Measurements from ENCODE around the gene CCDC78.
A peak's percentile ranks its signal among the peaks of the same experiment; 100 is the strongest.

CCDC78 gene

GRCh38 chr16:684961-685696, 41.1 kb downstream of the CCDC78 start:
- no peak overlapping the region for H3K4me3 ChIP-seq (ENCODE audit: insufficient read depth, low read length, poor library complexity, severe bottlenecking)
- H3K9me2 ChIP-seq (replicated peaks; ENCODE audit: insufficient read depth, low read length) = no peaks in the 10 kb centered on the region
- H3K27ac ChIP-seq (ENCODE audit: low read depth, low read length) = no peak overlapping the region
- H3K9ac ChIP-seq (ENCODE audit: low read length) = no peak overlapping the region
- H3K4me2 ChIP-seq (ENCODE audit: low read depth, low read length, poor library complexity, severe bottlenecking) = no peak overlapping the region
- TF ChIP-seq EZH2phosphoT487 (conservative IDR thresholded peaks at IDR 0.05; ENCODE audit: low read length) = no peak
- TF ChIP-seq, protein P1, sequence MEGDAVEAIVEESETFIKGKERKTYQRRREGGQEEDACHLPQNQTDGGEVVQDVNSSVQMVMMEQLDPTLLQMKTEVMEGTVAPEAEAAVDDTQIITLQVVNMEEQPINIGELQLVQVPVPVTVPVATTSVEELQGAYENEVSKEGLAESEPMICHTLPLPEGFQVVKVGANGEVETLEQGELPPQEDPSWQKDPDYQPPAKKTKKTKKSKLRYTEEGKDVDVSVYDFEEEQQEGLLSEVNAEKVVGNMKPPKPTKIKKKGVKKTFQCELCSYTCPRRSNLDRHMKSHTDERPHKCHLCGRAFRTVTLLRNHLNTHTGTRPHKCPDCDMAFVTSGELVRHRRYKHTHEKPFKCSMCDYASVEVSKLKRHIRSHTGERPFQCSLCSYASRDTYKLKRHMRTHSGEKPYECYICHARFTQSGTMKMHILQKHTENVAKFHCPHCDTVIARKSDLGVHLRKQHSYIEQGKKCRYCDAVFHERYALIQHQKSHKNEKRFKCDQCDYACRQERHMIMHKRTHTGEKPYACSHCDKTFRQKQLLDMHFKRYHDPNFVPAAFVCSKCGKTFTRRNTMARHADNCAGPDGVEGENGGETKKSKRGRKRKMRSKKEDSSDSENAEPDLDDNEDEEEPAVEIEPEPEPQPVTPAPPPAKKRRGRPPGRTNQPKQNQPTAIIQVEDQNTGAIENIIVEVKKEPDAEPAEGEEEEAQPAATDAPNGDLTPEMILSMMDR (IDR thresholded peaks at IDR 0.05; ENCODE audit: insufficient read depth, low read length, poor library complexity, severe bottlenecking) = no peak
- H3K27me3 ChIP-seq (ENCODE audit: low read length) = no peaks in the 10 kb centered on the region
- no peaks in the 10 kb centered on the region; the same call in 1 of the 2 replicates for H3F3A ChIP-seq (ENCODE audit: insufficient read depth)
- no peaks in the 10 kb centered on the region for H3K36me3 ChIP-seq (ENCODE audit: low read length)
- peaks cover 23% of the 10 kb centered on the region; the same call in 1 of the 2 replicates for H3K79me2 ChIP-seq (ENCODE audit: insufficient read depth, low read length)
- H4K20me1 ChIP-seq (ENCODE audit: low read depth, low read length) = no peaks in the 10 kb centered on the region
- no peaks in the 10 kb centered on the region for H3K9me3 ChIP-seq (ENCODE audit: insufficient read depth, low read length)
- no peak overlapping the region for H2AFZ ChIP-seq (ENCODE audit: low read depth, low read length, severe bottlenecking)

DNA sequence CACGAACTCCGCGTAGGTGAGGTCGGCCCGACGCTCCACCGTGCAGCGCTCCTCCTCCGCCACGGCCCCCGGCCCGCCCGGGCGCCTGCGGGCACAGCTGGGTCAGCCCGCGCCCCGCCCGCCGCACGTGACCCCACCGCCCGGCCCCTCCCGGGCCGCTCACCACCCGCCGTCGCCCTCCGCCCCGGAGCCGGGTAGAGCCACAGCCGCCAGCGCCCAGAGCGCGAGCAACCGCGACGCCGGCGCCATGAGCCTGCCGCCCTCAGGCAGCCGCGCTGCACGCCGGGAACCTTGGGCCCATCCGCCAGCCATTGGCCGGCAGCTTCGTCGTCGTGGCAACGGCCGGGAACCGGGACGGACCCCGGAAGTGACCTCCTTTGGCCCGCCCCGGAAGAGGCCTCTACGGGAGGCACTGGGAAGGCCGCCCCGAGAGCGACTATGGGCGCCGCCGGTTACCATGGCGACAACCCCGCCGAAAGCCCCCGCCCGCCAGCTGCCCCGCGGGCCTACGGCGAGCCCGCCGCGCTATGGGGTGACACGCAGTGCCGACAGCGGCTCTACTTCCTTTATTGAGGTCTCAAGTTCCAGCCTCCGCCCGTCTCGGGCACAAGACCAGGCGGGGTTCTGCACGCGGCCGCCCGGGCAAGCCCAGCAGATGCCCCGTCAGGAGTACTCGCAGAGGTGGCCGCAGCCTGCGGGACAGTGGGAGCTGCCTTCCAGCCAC, 42.0 kb downstream of the CCDC78 start, which contains the start of gene JMJD8:
JMJD8 (minus strand) TSS at position 264 of the 724 bp plus-strand sequence; CDS start at position 249, 15 bp downstream.
- peaks cover 23% of the 10 kb centered on the region; the same call in 1 of the 2 replicates for H3K79me2 ChIP-seq (ENCODE audit: insufficient read depth, low read length)
- H3F3A ChIP-seq (ENCODE audit: insufficient read depth) = peaks cover 4% of the 10 kb centered on the region; the same call in 1 of the 2 replicates
- peak within 1 kb of the TSS; percentile 58 for H3K9ac ChIP-seq (ENCODE audit: low read length)
- no peaks in the 10 kb centered on the region for H4K20me1 ChIP-seq (ENCODE audit: low read depth, low read length)
- H3K9me2 ChIP-seq (replicated peaks; ENCODE audit: insufficient read depth, low read length) = no peaks in the 10 kb centered on the region
- TF ChIP-seq, protein P1 (IDR thresholded peaks at IDR 0.05; ENCODE audit: insufficient read depth, low read length, poor library complexity, severe bottlenecking) = no peak
- no peak for TF ChIP-seq EZH2phosphoT487 (conservative IDR thresholded peaks at IDR 0.05; ENCODE audit: low read length)
- H3K9me3 ChIP-seq (ENCODE audit: insufficient read depth, low read length) = no peaks in the 10 kb centered on the region
- H2AFZ ChIP-seq (ENCODE audit: low read depth, low read length, severe bottlenecking) = no peak within 1 kb of the TSS
- peak within 1 kb of the TSS; percentile 55 for H3K4me3 ChIP-seq (ENCODE audit: insufficient read depth, low read length, poor library complexity, severe bottlenecking)
- H3K4me2 ChIP-seq (ENCODE audit: low read depth, low read length, poor library complexity, severe bottlenecking) = peak within 1 kb of the TSS; percentile 64
- no peaks in the 10 kb centered on the region for H3K27me3 ChIP-seq (ENCODE audit: low read length)
- no peaks in the 10 kb centered on the region for H3K36me3 ChIP-seq (ENCODE audit: low read length)
- peak within 1 kb of the TSS; percentile 38; the same call in 1 of the 2 replicates for H3K27ac ChIP-seq (ENCODE audit: low read depth, low read length)

GRCh38 chr16:683396-684070, 42.7 kb downstream of the CCDC78 start:
- Histone ChIP-seq H3K4me2 (ENCODE audit: low read depth, low read length, poor library complexity, severe bottlenecking) (peak overlapping the region; percentile 64), H3K9me3 (ENCODE audit: insufficient read depth, low read length) (no peaks in the 10 kb centered on the region), H4K20me1 (ENCODE audit: low read depth, low read length) (no peaks in the 10 kb centered on the region), H3K9me2 (replicated peaks; ENCODE audit: insufficient read depth, low read length) (no peaks in the 10 kb centered on the region), H3K36me3 (ENCODE audit: low read length) (no peaks in the 10 kb centered on the region), H3K79me2 (ENCODE audit: insufficient read depth, low read length) (peaks cover 23% of the 10 kb centered on the region; the same call in 1 of the 2 replicates), H3K27me3 (ENCODE audit: low read length) (no peaks in the 10 kb centered on the region), H3K4me3 (ENCODE audit: insufficient read depth, low read length, poor library complexity, severe bottlenecking) (peak overlapping the region; percentile 55), H2AFZ (ENCODE audit: low read depth, low read length, severe bottlenecking) (no peak overlapping the region), H3K27ac (ENCODE audit: low read depth, low read length) (peak overlapping the region; percentile 38; the same call in 1 of the 2 replicates), H3K9ac (ENCODE audit: low read length) (peak overlapping the region; percentile 58), H3F3A (ENCODE audit: insufficient read depth) (peaks cover 9% of the 10 kb centered on the region; the same call in 1 of the 2 replicates)
- TF ChIP-seq EZH2phosphoT487 (conservative IDR thresholded peaks at IDR 0.05; ENCODE audit: low read length) = no peak
- TF ChIP-seq, protein P1 (IDR thresholded peaks at IDR 0.05; ENCODE audit: insufficient read depth, low read length, poor library complexity, severe bottlenecking) = no peak
